Measurements from ENCODE around the gene KLF11.
"Not testable (repeated sequence)": the region's sequence is repeated elsewhere in the genome, so short reads cannot be mapped to it uniquely, and the experiment has no call there.

DNA sequence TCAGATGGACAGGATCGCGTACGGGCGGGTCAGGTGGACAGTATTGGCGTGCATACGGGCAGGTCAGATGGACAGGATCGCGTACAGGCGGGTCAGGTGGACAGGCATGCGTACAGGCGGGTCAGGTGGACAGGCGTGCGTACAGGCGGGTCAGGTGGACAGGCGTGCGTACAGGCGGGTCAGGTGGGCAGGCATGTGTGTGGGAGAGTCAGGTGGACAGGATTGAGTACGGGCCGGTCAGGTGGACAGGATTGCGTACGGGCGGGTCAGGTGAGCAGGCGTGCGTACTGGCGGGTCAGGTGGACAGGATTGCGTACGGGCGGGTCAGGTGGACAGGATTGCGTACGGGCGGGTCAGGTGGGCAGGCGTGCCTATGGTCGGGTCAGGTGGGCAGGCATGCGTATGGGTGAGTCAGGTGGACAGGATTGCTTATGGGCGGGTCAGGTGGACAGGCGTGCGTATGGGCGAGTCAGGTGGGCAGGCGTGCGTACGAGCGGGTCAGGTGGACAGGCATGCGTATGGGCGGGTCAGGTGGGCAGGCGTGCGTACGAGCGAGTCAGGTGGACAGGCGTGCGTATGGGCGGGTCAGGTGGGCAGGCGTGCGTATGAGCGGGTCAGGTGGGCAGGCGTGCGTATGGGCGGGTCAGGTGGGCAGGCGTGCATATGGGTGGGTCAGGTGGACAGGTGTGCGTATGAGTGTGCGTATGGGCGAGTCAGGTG is 31.6 kb upstream of the KLF11 start:
- TF ChIP-seq, protein P1, sequence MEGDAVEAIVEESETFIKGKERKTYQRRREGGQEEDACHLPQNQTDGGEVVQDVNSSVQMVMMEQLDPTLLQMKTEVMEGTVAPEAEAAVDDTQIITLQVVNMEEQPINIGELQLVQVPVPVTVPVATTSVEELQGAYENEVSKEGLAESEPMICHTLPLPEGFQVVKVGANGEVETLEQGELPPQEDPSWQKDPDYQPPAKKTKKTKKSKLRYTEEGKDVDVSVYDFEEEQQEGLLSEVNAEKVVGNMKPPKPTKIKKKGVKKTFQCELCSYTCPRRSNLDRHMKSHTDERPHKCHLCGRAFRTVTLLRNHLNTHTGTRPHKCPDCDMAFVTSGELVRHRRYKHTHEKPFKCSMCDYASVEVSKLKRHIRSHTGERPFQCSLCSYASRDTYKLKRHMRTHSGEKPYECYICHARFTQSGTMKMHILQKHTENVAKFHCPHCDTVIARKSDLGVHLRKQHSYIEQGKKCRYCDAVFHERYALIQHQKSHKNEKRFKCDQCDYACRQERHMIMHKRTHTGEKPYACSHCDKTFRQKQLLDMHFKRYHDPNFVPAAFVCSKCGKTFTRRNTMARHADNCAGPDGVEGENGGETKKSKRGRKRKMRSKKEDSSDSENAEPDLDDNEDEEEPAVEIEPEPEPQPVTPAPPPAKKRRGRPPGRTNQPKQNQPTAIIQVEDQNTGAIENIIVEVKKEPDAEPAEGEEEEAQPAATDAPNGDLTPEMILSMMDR (IDR thresholded peaks at IDR 0.05; ENCODE audit: low read length), result not testable (repeated sequence)
- TF ChIP-seq EZH2phosphoT487 (IDR thresholded peaks at IDR 0.05; ENCODE audit: low read length), result not testable (repeated sequence)

Data from MM.1S (cell line).